DMS153 treated with DMSO at 0.1 percent for 48 hours (cell line): Measurements from ENCODE around the gene ZNF766.
A peak's percentile ranks its signal among the peaks of the same experiment; 100 is the strongest.
"Not testable (repeated sequence)": the region's sequence is repeated elsewhere in the genome, so short reads cannot be mapped to it uniquely, and the experiment has no call there.

Experiments used
- DNase-seq: peaks from one replicate; lab custom pipeline; 2025; ENCODE audit not compliant: unreplicated experiment; lab: John Stamatoyannopoulos, UW

Gene ZNF766

GRCh38 chr19:52269338-52270261 is at the start of gene ZNF766:
TSS of gene ZNF766 (plus strand) at chr19:52269587. CDS start at chr19:52269614, 27 bp downstream.
- peak; percentile 91 for DNase-seq

DNA sequence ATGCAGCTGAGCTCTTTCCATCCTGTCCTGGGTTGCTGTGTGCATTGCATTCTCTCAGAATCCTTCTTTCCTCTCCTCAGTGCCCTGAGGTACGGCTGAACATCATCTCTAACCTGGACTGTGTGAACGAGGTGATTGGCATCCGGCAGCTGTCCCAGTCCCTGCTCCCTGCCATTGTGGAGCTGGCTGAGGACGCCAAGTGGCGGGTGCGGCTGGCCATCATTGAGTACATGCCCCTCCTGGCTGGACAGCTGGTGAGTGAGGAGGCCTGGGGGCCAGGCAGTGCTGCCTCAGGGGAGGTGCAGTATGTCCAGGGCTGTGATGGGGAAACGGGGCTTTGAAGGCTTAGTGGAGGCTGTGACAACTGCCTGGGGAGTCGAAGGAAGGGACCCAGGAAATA is 49.8 kb upstream of the ZNF766 start:
- no peak for DNase-seq

DNA sequence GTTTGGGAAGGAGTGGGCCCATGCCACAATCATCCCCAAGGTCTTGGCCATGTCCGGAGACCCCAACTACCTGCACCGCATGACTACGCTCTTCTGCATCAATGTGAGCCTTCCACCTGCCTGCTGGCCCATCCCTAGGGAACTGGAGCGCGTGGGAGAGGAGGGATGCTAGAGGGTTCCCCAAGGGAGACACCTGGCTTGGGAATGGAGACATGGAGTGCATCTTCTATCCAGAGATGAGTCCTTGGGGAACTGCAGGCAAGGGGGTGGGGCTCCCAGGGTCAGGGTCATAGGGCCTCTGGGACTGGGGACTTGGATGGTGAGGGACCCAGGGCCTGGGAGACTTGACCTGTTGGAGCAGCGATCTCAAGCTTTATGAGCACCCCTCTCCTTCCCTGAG is 48.4 kb upstream of the ZNF766 start:
- DNase-seq, result no peak

GRCh38 chr19:52221831-52222375 is 47.5 kb upstream of the ZNF766 start:
- no peak for DNase-seq

DNA sequence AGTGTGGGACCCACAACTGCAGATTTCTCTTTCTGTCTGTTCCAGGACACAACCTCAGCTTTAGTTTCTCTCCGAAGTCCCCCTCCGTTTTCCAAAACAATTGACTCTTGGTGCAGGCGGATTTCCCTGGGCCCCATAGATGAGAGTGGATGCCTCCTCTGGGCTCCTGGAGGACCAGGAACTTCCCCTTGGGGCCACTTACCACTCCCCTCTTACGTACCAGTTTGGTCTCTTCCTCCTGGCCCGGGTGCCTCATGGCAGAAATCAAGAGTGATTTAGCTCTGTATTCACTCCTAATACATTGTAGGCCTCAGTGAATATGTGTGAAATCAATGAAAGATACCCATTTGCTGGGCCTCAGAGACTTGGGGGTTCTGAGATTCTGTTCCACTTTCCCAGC is 45.2 kb upstream of the ZNF766 start:
- no peak for DNase-seq

GRCh38 chr19:52226652-52227051 is 42.7 kb upstream of the ZNF766 start:
- no peak for DNase-seq

DNA sequence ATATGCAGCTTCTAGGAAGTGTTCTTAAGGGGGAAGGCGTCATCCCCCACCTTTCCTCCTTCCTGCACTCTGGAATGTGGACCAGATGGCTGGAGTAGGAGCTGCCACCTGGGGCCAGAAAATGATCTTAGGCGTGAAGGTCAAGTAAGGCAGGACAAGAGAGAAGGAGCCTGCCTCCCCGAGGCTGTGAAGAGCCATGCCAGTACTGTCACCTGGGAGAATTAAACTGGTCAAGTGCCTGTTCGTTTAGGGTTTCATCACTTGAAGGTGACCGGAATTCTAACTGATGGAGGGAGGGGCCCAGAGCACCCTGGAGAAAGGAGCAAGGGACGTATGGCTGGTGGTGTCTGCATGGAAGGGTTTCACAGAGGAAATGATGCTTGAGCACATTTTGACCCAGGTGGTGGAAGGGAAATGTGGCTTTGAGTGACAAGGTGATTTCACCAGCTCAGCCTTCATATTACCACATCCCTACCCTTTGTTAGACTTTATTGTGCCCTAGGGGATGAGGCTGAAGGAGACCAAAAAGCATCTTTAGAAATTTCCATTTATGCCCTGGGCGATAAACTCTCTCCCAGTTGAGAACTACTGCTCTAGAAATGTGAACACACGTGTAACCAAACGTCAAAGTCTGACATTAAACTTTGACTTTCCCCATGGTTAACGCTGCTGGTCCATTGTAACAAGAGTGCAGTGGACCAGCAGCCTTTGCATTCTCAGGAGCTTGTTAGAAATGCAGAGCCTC is 42.0 kb upstream of the ZNF766 start:
- DNase-seq, result no peak

- no peak for DNase-seq
Observed at GRCh38 chr19:52227980-52228379, 41.4 kb upstream of the ZNF766 start.

- no peak for DNase-seq
Observed at GRCh38 chr19:52229524-52229923, 39.9 kb upstream of the ZNF766 start.

DNA sequence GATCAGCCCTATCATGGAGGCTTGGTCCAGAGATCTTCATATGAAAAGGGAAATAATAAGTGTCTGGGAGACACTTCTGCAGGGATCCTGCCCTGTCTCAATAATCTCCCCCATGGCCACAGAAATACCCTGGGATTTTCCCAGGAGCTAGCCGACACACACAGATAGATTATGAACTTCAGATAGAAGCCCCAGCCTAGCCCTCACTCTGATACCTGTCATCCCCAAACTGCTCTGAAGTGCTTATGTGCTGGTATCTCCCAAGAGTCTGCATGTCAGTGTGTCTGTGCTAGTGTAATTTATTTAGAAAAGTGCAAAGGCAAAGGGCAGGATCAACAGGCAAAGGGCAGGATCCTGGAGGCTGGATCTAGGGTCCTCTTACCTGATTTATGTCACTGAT is 38.7 kb upstream of the ZNF766 start:
- no peak for DNase-seq

DNA sequence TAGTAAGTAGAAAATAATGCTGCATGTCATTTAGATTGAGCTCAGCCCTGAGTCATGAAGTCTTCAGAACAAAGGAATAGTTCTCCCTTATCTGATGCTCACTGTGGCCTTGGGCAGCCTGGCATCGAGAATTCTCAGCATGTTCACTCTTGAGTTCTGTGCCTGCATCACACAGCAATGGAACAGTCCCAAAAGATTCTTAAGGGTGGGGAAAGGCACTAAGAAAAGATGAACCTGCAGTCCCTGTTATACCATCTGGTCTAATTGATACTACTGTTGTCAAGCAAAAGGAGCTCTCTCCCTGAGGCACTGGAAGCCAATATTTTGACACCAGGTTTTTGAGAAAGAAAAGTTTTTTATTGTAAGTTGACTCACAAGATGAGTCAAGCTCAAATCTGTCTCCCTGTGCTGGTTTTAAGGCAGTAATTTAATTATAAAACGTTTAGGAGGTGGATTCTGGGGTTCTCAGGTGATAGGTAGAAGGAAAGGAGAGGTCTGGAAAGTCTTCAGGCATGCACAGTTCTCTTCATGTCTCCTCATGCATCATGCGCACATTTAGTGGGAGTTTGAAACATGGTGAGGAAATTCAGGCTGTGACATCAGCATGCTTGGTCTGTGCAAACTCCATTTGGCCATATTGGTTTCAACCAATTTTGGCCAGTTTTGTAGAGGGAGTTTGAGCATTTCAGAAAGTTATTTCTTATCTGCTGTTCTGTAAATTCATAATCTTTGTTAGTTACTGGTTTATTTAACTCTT is 38.1 kb upstream of the ZNF766 start:
- DNase-seq, result no peak

DNA sequence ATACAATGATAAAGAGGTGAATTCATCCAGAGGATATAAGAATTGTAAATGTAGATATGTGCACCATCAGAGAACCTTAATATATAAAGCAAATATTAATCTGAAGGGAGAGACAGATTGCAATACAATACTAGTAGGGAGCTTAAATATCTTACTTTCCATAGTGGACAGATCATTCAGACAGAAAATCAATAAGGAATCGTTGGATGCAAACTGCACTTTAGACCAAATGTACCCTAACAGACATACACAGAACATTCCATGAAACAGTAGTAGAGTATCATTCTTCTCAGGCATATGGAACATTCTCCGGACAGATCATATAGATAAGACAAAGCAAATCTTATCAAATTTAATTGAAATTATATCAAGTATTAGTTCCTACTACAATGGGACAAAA is 35.0 kb upstream of the ZNF766 start:
- DNase-seq, result no peak

DNA sequence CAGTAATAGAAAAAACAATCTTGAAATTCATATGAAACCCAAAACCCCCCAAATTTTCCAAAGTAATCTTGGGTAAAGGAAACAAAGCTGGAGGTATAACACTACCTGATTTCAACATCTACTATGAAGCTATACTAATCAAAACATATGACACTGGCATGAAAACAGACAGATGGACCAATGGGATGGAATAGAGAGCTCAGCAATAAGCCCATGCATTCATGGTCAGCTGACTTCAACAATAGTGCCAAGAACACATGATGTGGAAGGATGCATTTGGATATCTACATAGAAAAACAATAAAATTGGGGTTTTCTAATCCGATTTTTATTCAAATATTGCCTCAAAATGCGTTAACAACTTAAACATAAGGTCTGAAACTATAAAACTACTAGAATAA is 32.2 kb upstream of the ZNF766 start:
- no peak for DNase-seq

DNA sequence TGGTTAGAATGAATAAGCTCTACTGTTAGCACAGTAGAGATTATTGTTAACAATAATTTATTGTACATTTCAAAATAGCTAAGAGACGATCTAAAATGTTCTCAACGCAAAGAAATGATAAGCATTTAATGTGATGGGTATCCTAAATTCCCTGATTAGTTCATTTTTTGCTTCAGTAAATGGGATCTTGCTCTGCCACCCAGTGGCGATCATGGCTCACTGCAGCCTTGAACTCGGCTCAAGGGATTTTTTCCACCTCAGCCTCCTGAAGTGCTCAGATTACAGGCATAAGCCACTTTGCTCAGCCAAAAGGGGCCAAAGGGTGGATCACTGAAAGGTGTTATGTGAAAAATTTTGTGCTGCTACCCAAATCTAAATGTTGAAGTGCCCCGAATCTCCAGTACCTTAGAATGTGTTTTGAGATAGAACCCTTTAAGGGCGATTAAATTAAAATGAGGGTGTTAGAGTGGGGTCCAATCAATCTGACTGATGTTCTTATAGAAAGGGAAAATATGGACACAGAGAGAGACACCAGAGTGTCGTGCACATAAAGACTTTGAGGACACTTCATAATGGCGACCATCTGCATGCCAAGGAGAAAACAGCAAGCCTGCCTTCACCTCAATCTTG is 31.5 kb upstream of the ZNF766 start:
- peak; percentile 28 for DNase-seq

DNA sequence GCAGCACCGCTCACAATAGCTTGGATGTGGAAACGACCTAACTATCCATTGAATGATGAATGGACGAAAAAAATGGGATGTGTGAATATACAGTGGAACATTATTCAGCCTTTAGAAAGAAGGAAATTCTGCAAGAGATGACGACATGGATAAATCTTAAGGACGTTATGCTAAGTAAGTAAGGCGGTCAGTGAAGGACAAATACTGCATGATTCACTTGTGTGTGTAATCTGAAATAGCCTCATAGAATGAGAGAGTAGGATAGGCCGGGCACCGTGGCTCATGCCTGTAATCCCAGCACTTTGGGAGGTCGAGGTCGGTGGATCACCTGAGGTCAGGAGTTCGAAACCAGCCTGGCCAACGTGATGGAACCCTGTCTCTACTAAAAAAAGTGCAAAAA is 25.4 kb upstream of the ZNF766 start:
- DNase-seq, result no peak

GRCh38 chr19:52248241-52248640 is 21.1 kb upstream of the ZNF766 start:
- DNase-seq, result no peak

DNA sequence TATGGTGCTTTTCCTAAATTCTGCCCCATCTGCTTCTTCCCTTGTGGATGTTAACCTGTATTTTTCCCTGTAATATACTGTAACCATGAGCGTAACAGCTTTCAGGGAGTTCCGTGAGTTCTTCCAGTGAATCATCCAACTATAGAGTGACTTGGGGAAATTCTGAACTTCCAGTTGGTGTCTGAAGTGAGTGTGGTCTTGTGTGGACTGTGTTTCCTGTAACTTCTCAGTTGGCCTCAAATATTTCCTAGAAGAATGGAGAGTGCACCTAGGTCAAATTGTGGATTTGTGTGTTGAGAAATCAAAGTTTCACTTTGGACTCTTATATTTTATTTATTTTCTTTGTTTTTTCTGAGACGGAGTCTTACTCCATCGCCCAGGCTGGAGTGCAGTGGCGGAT is 11.0 kb upstream of the ZNF766 start:
- no peak for DNase-seq

GRCh38 chr19:52265556-52265955 is 3.8 kb upstream of the ZNF766 start:
- not testable (repeated sequence) for DNase-seq

DNA sequence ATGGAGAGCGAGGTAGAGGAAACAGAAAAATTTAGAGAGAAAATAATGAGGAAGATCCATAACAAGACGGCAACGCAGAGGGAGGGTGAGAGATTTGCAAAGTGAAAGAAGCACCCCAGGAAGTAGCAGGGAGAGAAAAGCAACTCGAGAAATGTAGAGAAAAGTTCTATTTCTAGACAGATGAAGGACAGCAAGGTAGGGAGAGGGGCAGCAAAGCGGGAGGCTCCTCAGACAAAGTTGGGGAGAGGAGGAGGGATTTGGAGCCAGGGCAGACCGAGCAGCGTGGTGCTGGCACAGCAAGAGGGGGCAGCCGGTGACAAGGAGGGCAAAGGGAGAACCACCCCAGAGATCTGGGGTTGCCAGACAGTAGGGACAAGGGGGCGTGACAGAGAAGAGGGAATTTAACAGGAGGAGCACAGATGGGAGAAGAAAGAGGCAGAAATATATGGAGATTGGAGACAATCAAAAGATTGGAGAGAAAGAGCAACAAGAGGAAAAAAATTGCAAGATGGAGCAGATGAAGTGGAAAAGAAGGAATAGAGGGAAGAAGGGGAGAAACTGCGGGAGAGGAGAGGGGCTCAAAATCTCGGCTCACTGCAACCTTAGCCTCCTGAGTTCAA is 989 bp downstream of the ZNF766 start:
- DNase-seq, result no peak

- DNase-seq, result no peak
Observed at GRCh38 chr19:52273301-52273700, 3.9 kb downstream of the ZNF766 start.
